ENCODE measurements around the gene THRB.

Gene THRB

DNA sequence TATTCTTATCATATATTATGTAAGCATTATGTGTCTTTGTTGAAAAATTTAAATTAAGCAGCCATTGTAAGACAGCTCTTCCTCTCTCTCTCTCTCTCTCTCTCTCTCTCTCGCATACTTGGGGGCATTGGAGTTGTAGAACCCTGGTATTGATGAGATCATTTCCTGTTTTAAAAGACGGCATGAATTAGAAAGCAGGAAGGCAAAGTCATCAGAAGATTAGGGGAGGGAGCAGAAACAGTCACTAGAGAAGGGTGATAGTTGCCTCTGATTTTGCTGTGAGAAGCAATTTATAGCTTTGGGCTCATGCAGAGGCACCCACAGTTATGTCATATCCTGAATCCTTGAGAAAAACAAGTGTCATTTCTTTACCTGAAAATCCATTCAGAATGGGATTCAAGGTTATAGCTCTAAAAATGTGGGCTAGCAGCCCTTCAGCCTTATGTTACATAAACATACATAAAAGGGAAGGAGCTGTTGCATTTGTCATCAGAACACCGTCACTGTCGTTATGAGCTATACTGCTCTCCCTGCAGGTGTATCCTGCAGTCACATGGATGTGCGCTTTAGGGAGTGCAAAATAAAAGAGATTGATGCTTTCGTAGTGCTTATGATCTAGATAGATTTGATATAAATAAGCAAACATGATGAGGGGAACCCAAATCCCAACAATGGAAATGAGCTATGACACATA is 335.7 kb downstream of the THRB start:
- DNase-seq (ENCODE audit: low spot score) = no peak
- H3K27ac ChIP-seq = no peak overlapping the region
- no peak overlapping the region for H3K4me3 ChIP-seq
- TF ChIP-seq, protein P1, sequence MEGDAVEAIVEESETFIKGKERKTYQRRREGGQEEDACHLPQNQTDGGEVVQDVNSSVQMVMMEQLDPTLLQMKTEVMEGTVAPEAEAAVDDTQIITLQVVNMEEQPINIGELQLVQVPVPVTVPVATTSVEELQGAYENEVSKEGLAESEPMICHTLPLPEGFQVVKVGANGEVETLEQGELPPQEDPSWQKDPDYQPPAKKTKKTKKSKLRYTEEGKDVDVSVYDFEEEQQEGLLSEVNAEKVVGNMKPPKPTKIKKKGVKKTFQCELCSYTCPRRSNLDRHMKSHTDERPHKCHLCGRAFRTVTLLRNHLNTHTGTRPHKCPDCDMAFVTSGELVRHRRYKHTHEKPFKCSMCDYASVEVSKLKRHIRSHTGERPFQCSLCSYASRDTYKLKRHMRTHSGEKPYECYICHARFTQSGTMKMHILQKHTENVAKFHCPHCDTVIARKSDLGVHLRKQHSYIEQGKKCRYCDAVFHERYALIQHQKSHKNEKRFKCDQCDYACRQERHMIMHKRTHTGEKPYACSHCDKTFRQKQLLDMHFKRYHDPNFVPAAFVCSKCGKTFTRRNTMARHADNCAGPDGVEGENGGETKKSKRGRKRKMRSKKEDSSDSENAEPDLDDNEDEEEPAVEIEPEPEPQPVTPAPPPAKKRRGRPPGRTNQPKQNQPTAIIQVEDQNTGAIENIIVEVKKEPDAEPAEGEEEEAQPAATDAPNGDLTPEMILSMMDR (IDR thresholded peaks at IDR 0.05) = no peak

DNA sequence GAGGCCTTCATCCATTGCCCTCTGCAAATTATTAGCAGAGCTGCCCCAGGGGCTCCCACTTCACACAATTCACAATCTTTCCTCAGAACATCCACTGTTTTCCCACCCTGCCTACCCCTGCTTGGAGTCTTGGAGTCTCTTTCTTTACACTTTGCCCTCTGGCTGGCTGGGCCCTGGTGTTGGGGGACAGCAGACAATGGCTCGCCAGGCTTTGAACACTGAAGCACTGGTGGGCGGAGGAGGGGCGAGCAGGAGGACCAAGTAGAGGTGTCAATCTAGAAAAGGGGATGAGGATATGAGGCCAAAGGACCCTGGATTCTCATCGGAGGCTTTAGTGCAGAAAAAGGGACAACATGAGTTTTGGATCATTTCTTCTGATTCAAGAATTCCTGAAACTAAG is 337.5 kb downstream of the THRB start:
- H3K4me3 ChIP-seq = no peak overlapping the region
- H3K27ac ChIP-seq = no peak overlapping the region
- no peak for DNase-seq (ENCODE audit: low spot score)
- TF ChIP-seq, protein P1 (IDR thresholded peaks at IDR 0.05) = no peak

DNA sequence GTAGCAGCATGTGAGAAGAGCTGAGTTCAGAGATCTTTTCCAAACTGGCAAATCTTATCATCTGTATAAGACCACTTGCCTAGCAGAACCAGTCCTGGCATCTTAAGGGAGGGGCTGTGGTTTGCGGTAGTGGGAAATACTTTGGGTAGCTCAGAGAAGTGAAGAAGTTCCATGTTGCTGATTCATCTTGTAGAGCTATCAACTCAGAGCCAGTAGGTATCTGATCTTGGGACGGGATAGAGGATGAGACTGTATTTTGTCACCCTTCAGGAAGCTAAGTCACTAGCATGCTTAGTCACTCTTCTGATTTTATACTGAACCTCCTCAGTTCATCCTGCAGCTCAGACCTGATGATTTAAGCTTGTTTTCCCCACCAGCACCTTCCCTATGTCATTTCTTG is 338.2 kb downstream of the THRB start:
- Histone ChIP-seq H3K27ac (peak overlapping the region in 1 of 2 donors; percentile 19), H3K4me3 (no peak overlapping the region)
- TF ChIP-seq, protein P1 (IDR thresholded peaks at IDR 0.05) = no peak
- no peak for DNase-seq (ENCODE audit: low spot score)

DNA sequence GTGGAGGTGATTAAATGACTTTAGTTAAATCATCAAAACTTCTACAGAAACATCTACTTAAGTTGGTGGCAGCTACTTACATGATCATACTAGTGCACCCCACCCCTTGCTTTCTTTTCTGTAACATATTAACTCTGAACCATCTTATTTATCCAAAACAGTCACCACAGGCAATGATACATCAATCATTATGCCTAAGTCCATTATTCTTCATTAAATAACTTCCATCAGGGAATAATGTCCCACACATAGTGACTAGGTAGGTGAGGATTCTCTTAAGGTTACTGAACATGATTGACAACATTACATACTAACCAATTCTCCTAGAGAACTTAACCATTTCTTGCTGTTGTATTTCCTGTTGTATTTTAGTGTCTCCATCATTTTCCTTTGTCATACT is 339.4 kb downstream of the THRB start:
- no peak for DNase-seq (ENCODE audit: low spot score)
- no peak overlapping the region for H3K4me3 ChIP-seq
- TF ChIP-seq, protein P1 (IDR thresholded peaks at IDR 0.05) = no peak
- no peak overlapping the region for H3K27ac ChIP-seq

DNA sequence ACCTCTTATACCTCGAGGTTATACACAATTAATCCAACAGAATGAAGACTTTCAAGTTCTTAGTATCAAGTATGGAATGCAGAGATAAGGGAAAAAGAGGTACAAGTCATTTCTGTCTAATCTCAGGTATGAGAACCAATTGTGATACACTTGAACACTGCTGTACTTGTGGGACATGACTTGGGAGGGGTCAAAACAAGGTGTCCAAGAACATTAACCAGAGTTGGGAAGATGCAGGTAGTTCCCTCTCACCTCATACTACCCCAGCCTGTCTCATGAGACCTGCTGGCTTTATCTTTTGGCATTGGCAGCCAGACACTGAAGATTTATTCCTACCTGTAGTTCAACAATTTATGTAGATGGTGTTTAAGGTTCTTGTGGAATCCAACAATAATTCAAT is 339.9 kb downstream of the THRB start:
- H3K27ac ChIP-seq = peak overlapping the region in 1 of 2 donors; percentile 35
- no peak for DNase-seq (ENCODE audit: low spot score)
- TF ChIP-seq, protein P1 (IDR thresholded peaks at IDR 0.05) = no peak
- H3K4me3 ChIP-seq = no peak overlapping the region

DNA sequence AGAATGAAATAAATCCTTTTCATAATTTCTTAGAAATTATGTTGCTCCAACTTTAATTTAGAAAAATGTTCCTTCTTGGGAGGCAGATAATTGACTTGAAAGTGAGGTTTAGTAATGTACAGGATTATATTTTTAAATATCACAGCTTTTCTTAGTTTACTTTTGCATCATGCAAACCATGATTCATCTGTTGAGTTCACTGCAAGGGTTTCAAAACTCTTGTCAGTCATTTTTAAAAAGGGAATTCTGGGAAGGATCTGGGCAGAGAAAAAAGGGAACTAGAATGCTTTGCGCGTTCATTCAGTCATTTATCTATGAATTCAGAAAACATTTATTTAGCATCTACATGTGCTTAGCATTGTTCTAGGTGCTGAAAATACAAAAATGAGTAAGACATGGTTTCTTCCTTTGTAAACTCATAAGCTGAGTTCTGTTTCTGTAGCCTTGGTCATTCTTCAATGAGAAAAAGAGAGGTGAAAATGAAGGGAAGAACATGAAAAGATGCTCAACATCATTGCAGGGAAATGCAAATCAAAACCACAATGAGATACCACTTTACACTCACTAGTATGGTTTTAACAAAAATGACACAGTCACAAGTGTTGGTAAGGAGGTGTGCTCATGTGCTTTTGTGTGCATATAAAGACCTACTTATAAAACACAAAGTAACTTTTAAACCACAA is 340.5 kb downstream of the THRB start:
- H3K27ac ChIP-seq = peak overlapping the region; percentile 30 to 35
- TF ChIP-seq, protein P1 (IDR thresholded peaks at IDR 0.05) = no peak
- DNase-seq (ENCODE audit: low spot score) = no peak

DNA sequence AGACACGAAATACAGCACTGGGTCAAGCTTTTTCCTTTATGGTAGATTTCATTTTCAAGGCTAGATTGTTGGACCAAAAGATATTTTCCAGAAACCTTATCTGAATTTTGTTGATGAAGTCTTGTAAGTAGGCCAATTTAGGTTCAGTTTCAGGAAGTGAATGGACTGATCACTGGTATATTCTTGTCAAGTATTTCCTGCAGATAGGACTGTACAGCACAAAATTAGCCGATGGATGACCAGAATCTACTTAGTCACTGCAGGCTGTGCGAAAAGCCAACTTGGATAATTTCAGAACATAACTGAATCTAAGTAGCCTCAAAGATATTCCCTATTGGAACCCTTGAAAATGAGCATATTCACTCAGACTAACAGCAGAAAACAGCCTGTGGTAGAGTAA is 343.1 kb downstream of the THRB start:
- no peak for DNase-seq (ENCODE audit: low spot score)
- TF ChIP-seq, protein P1 (IDR thresholded peaks at IDR 0.05) = no peak
- H3K27ac ChIP-seq = peak overlapping the region; percentile 21 to 71
- H3K4me3 ChIP-seq = no peak overlapping the region

More for the DNA sequence above, 340.5 kb downstream of the THRB start:
- no peak overlapping the region for H3K4me3 ChIP-seq

Measured in coronary artery (tissue), 2 donors.